H9 (cell line): Measurements from ENCODE around the gene ANAPC10. TPM values are rescaled to one million over a fixed set of nuclear protein-coding genes. Genes with fewer than 3 reads are reported as not detected.
"Not testable (repeated sequence)": the region's sequence is repeated elsewhere in the genome, so short reads cannot be mapped to it uniquely, and the experiment has no call there.

Experiments
- DNase-seq: peaks from one replicate; pipeline ENCODE4 v3.0.0-alpha.2; 2017
- H2AFZ ChIP-seq: one replicate; pipeline ENCODE4 v1.6.1; 2013; ENCODE audit warnings: mild to moderate bottlenecking, low read length, control low read depth, moderate library complexity
- H2AK5ac ChIP-seq: 2 replicates; pipeline ENCODE4 v1.6.1; 2013; ENCODE audit warnings: low read length, control low read depth, mixed read lengths; ENCODE audit not compliant: insufficient read length
- H2BK120ac ChIP-seq: one replicate; pipeline ENCODE4 v1.6.1; 2013; ENCODE audit warnings: low read depth, mild to moderate bottlenecking, low read length, control low read depth, inconsistent platforms; ENCODE audit not compliant: poor library complexity, severe bottlenecking
- H2BK12ac ChIP-seq: 2 replicates; pipeline ENCODE4 v1.6.1; 2013; ENCODE audit warnings: low read length, control low read depth, mixed read lengths, low read depth; ENCODE audit not compliant: insufficient read length
- H2BK15ac ChIP-seq: 2 replicates; pipeline ENCODE4 v1.6.1; 2013; ENCODE audit warnings: low read depth, low read length, control low read depth
- H2BK20ac ChIP-seq: one replicate; pipeline ENCODE4 v1.6.1; 2013; ENCODE audit warnings: low read depth, mild to moderate bottlenecking, low read length, control low read depth, inconsistent platforms; ENCODE audit not compliant: poor library complexity, severe bottlenecking
- H2BK5ac ChIP-seq: 2 replicates; pipeline ENCODE4 v1.6.1; 2013; ENCODE audit warnings: low read length, control low read depth, mixed read lengths; ENCODE audit not compliant: insufficient read length
- H3K14ac ChIP-seq: 2 replicates; pipeline ENCODE4 v1.6.1; 2013; ENCODE audit warnings: low read length, control low read depth; ENCODE audit not compliant: insufficient read depth
- H3K18ac ChIP-seq: 2 replicates; pipeline ENCODE4 v1.6.1; 2013; ENCODE audit warnings: low read depth, mild to moderate bottlenecking, mixed read lengths, low read length, control low read depth; ENCODE audit not compliant: insufficient read length
- H3K23ac ChIP-seq: 2 replicates; pipeline ENCODE4 v1.6.1; 2013; ENCODE audit warnings: low read length, control low read depth, mixed read lengths, low read depth; ENCODE audit not compliant: insufficient read length
- H3K23me2 ChIP-seq: 2 replicates; pipeline ENCODE4 v1.6.1; 2013; ENCODE audit warnings: low read depth, mild to moderate bottlenecking, mixed read lengths, low read length, control low read depth; ENCODE audit not compliant: insufficient read length, poor library complexity, severe bottlenecking
- H3K27ac ChIP-seq: 2 replicates; pipeline ENCODE4 v1.5.1; 2013; ENCODE audit warnings: low read length, control low read depth, mixed read lengths, low read depth; ENCODE audit not compliant: insufficient read length
- H3K27me3 ChIP-seq: 2 replicates; pipeline ENCODE4 v1.6.1; 2013; ENCODE audit warnings: low read length, control low read depth, inconsistent platforms; ENCODE audit not compliant: insufficient read depth
- H3K4ac ChIP-seq: 2 replicates; pipeline ENCODE4 v1.6.1; 2013; ENCODE audit warnings: low read depth, mild to moderate bottlenecking, control low read depth, inconsistent platforms, low read length, moderate library complexity
- H3K4me1 ChIP-seq: 2 replicates; pipeline ENCODE4 v1.6.1; 2013; ENCODE audit warnings: low read length, control low read depth, inconsistent platforms; ENCODE audit not compliant: insufficient read depth
- H3K4me2 ChIP-seq: 2 replicates; pipeline ENCODE4 v1.6.1; 2013; ENCODE audit warnings: low read length, control low read depth, mixed read lengths; ENCODE audit not compliant: insufficient read length, insufficient read depth
- H3K56ac ChIP-seq: 2 replicates; pipeline ENCODE4 v1.6.1; 2013; ENCODE audit warnings: low read depth, mild to moderate bottlenecking, mixed read lengths, low read length, control low read depth; ENCODE audit not compliant: insufficient read length
- H3K79me1 ChIP-seq: 2 replicates; pipeline ENCODE4 v1.6.1; 2013; ENCODE audit warnings: low read depth, mild to moderate bottlenecking, moderate library complexity, low read length, control low read depth, inconsistent platforms; ENCODE audit not compliant: insufficient read depth, poor library complexity, severe bottlenecking
- H3K79me2 ChIP-seq: 2 replicates; pipeline ENCODE4 v1.6.1; 2013; ENCODE audit warnings: low read length, control low read depth, inconsistent platforms; ENCODE audit not compliant: insufficient read depth
- H3K9ac ChIP-seq: 2 replicates; pipeline ENCODE4 v1.6.1; 2013; ENCODE audit warnings: low read length, control low read depth, mixed read lengths; ENCODE audit not compliant: insufficient read length; ENCODE audit errors: extremely low read depth
- H3K9me3 ChIP-seq: one replicate; pipeline ENCODE4 v1.6.1; 2013; ENCODE audit warnings: low read depth, low read length, inconsistent platforms; ENCODE audit not compliant: control insufficient read depth
- H3T11ph ChIP-seq: one replicate; pipeline ENCODE4 v1.6.1; 2013; ENCODE audit warnings: mild to moderate bottlenecking, low read length, control low read depth, inconsistent platforms
- H4K20me1 ChIP-seq: one replicate; pipeline ENCODE4 v1.6.1; 2013; ENCODE audit not compliant: control insufficient read depth, insufficient read length, insufficient read depth
- H4K5ac ChIP-seq: 2 replicates; pipeline ENCODE4 v1.6.1; 2013; ENCODE audit warnings: low read depth, mild to moderate bottlenecking, mixed read lengths, low read length, control low read depth; ENCODE audit not compliant: insufficient read length
- H4K8ac ChIP-seq: replicated peaks from 2 replicates; pipeline ENCODE4 v1.6.1; 2013; ENCODE audit warnings: low read length, control low read depth, mixed read lengths, low read depth; ENCODE audit not compliant: insufficient read length
- H4K91ac ChIP-seq: 2 replicates; pipeline ENCODE4 v1.6.1; 2013; ENCODE audit warnings: low read depth, mild to moderate bottlenecking, moderate library complexity, mixed read lengths, low read length, control low read depth; ENCODE audit not compliant: insufficient read length
- H3K27ac Mint-ChIP-seq, 3 experiments: 2 replicates in 2 of 3; 3 replicates in 1 of 3; pipeline ENCODE4 v1.8.0; 2020 to 2021; ENCODE audit warnings: mixed read lengths in 3 of 3, mild to moderate bottlenecking in 1 of 3, moderate library complexity in 1 of 3
- H3K27me3 Mint-ChIP-seq: 2 replicates; pipeline ENCODE4 v1.8.0; 2021; ENCODE audit warnings: low read depth, mild to moderate bottlenecking, moderate library complexity, mixed read lengths
- H3K36me3 Mint-ChIP-seq, 3 experiments: 2 replicates in 2 of 3; 3 replicates in 1 of 3; pipeline ENCODE4 v1.8.0; 2020 to 2021; ENCODE audit warnings: low read depth in 3 of 3, mixed read lengths in 3 of 3; ENCODE audit not compliant: insufficient read depth in 1 of 3
- H3K4me1 Mint-ChIP-seq, 2 experiments: 2 replicates each; pipeline ENCODE4 v1.8.0; 2020; ENCODE audit warnings: mixed read lengths in 2 of 2
- H3K4me3 Mint-ChIP-seq, 2 experiments: 2 replicates in 1 of 2; 3 replicates in 1 of 2; pipeline ENCODE4 v1.8.0; 2020 to 2021; ENCODE audit warnings: mild to moderate bottlenecking in 2 of 2, mixed read lengths in 2 of 2, moderate library complexity in 1 of 2
- H3K9me3 Mint-ChIP-seq, 2 experiments: 2 replicates in 1 of 2; 3 replicates in 1 of 2; pipeline ENCODE4 v1.8.0; 2020; ENCODE audit warnings: mild to moderate bottlenecking in 2 of 2, mixed read lengths in 2 of 2, moderate library complexity in 1 of 2
- WGBS: extraction: QIAGEN DNeasy Blood & Tissue Kit; methylation state at CpG from one replicate; pipeline ENCODE4 v1.1.7; 2013; ENCODE audit warnings: missing lambda C conversion rate, low lambda C conversion rate, mixed read lengths; ENCODE audit not compliant: insufficient read length; ENCODE audit errors: extremely low coverage; 5-methylcytosine and 5-hydroxymethylcytosine counted together
- long read RNA-seq: library from polyadenylated mRNA; unstranded; transcript quantifications from one replicate; pipeline ENCODE4 v2.0.0, GENCODE V29; 2020
- total RNA-seq: library from RNA; stranded (reverse); gene quantifications from 2 replicates; pipeline ENCODE4 v1.2.1, GENCODE V29; 2021
- TF ChIP-seq, protein P1 (sequence below): fragments of 200-600 bp; sonication (generic); conservative IDR thresholded peaks from 3 replicates; pipeline ENCODE4 v1.8.0; 2021; ENCODE audit warnings: antibody characterized with exemption, mild to moderate bottlenecking

The ANAPC10 gene, protein sequence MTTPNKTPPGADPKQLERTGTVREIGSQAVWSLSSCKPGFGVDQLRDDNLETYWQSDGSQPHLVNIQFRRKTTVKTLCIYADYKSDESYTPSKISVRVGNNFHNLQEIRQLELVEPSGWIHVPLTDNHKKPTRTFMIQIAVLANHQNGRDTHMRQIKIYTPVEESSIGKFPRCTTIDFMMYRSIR
- total RNA-seq, result 25.3 and 26.1 TPM in 2 replicates
- long read RNA-seq, transcript ANAPC10-209 (5 exons, 1,025 nt), result major isoform, 21 of 93 reads
- long read RNA-seq, transcript ANAPC10-201 (5 exons, 868 nt), result minor isoform, 6 of 93 reads
- long read RNA-seq, partial matches to known transcripts, result 19 of 93 reads
- long read RNA-seq, other reads (novel, unspliced or antisense), result 43 of 93 reads

DNA sequence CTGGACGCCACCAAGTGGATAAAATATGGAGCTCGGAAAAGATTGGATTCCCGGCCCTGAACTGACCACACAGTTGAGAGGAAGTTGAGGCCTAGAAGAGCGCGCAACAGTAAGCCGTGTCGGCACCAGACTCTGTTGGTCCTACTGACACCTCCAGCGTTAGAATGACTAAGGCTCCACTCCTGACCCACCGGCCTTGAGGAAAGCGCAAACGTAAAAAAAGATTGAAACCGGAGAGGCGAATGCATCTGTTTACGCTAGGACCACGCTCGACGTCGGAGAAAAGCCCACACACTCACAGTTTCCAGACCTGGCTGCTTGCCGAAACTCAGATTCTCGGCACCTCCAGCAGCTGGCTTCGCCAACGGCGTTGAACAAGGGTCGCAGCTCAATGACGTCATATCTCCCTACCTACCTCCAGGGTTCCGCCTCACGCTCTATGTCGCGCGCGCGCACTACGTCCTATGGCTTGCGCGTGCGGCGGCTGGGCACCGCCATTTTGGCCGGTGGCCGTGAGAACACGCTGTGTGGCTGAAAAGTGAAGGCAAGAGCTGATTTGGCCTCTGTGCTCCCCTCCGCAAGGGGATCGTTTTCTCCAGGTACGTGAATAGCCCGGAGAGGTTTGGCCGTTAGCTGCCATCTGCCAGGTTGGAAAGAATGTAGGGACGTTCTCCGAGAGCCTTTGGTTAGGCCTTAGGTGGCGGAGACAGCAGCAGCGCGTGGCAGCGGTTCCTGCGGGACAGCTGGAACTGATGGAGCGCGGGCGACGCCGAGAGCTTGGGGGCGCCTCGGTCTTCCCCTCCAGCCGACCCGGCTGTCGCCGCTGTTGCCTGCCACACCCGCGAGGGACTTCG, at the start of gene ANAPC10, which contains the start of gene ABCE1:
TSS of gene ANAPC10 (minus strand) at position 376 of the 854 bp plus-strand sequence. CDS start 2,097 bp downstream, outside the sequence.
TSS of gene ABCE1 (plus strand) at position 491 of the 854 bp plus-strand sequence. CDS start 6,102 bp downstream, outside the sequence.
- H2BK120ac ChIP-seq, result no peak within 1 kb of the TSS
- H3K27me3 Mint-ChIP-seq, result no peaks in the 10 kb centered on the region
- TF ChIP-seq, protein P1, sequence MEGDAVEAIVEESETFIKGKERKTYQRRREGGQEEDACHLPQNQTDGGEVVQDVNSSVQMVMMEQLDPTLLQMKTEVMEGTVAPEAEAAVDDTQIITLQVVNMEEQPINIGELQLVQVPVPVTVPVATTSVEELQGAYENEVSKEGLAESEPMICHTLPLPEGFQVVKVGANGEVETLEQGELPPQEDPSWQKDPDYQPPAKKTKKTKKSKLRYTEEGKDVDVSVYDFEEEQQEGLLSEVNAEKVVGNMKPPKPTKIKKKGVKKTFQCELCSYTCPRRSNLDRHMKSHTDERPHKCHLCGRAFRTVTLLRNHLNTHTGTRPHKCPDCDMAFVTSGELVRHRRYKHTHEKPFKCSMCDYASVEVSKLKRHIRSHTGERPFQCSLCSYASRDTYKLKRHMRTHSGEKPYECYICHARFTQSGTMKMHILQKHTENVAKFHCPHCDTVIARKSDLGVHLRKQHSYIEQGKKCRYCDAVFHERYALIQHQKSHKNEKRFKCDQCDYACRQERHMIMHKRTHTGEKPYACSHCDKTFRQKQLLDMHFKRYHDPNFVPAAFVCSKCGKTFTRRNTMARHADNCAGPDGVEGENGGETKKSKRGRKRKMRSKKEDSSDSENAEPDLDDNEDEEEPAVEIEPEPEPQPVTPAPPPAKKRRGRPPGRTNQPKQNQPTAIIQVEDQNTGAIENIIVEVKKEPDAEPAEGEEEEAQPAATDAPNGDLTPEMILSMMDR, result no peak
- H3T11ph ChIP-seq, result no peak within 1 kb of the TSS
- H3K23me2 ChIP-seq, result peaks cover 5% of the 10 kb centered on the region
- WGBS, result no CpG with 5 or more reads among the region's 67 CpGs
- no peaks in the 10 kb centered on the region for H3K9me3 ChIP-seq
- peaks cover 10 to 15% of the 10 kb centered on the region in 2 experiments for H3K4me1 Mint-ChIP-seq
- H4K20me1 ChIP-seq, result no peaks in the 10 kb centered on the region
- H4K8ac ChIP-seq, result peak within 1 kb of the TSS; percentile 70
- H2AFZ ChIP-seq, result no peak within 1 kb of the TSS
- H4K91ac ChIP-seq, result peak within 1 kb of the TSS; percentile 11
- peak within 1 kb of the TSS; percentile 98 for H3K9ac ChIP-seq
- DNase-seq, result peak; percentile 96
- H3K79me2 ChIP-seq, result peaks cover 40% of the 10 kb centered on the region
- H3K23ac ChIP-seq, result no peak within 1 kb of the TSS
- peak within 1 kb of the TSS; percentile 98 to 100 (median 99) for H3K27ac Mint-ChIP-seq
- peak within 1 kb of the TSS; percentile 49 for H4K5ac ChIP-seq
- H3K18ac ChIP-seq, result peak within 1 kb of the TSS; percentile 88
- H3K14ac ChIP-seq, result peak within 1 kb of the TSS; percentile 95
- no peak within 1 kb of the TSS for H2AK5ac ChIP-seq
- no peak within 1 kb of the TSS for H2BK12ac ChIP-seq
- H3K4me2 ChIP-seq, result peak within 1 kb of the TSS; percentile 95
- peak within 1 kb of the TSS; percentile 98 to 99 for H3K4me3 Mint-ChIP-seq
- no peaks in the 10 kb centered on the region for H3K27me3 ChIP-seq
- H3K4me1 ChIP-seq, result no peaks in the 10 kb centered on the region
- peak within 1 kb of the TSS; percentile 86 for H3K27ac ChIP-seq
- no peak within 1 kb of the TSS for H2BK15ac ChIP-seq
- no peak within 1 kb of the TSS for H2BK5ac ChIP-seq
- 0 out of 2 replicates have a peak within 1 kb of the TSS, but pooled peaks have one; percentile 8 for H3K4ac ChIP-seq
- no peak within 1 kb of the TSS for H2BK20ac ChIP-seq
- peak within 1 kb of the TSS; percentile 50 for H3K56ac ChIP-seq
- peaks cover 26 to 28% (median 26%) of the 10 kb centered on the region in 3 experiments for H3K36me3 Mint-ChIP-seq
- H3K79me1 ChIP-seq, result peaks cover under 1% of the 10 kb centered on the region
- H3K9me3 Mint-ChIP-seq, result peaks cover 3 to 8% of the 10 kb centered on the region in 2 experiments; a peak in 2 of 5 replicates

DNA sequence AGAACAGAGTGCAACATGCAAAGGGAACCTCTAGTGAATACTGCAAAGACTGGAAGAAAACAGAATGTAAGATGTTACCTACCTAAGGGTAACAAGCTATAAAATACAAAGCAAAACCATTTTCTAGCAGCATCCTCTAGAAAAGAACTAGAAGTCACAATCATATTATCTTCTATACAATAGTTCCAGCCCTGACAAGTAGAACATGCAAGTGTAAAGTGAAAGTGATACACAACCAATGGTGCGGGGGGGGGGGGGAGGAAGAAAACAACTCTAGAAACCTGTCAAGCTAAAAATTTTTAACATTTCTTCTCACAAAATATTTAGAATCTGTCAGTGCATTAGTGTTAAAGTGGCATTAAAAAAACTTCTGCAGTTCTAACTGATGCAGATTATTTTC, 38.2 kb upstream of the ANAPC10 start:
- peaks cover 23 to 48% (median 38%) of the 10 kb centered on the region in 3 experiments; a peak in 6 of 7 replicates for H3K36me3 Mint-ChIP-seq

More for the DNA sequence above, 38.2 kb upstream of the ANAPC10 start:
- not testable (repeated sequence) for H3K4ac ChIP-seq, H3K27me3 ChIP-seq, H3K4me2 ChIP-seq, H3K27ac ChIP-seq, DNase-seq, H3K23me2 ChIP-seq, H4K91ac ChIP-seq, H3T11ph ChIP-seq, H3K79me1 ChIP-seq, H3K9me3 Mint-ChIP-seq, H4K20me1 ChIP-seq, H2AFZ ChIP-seq, H3K79me2 ChIP-seq, H2BK12ac ChIP-seq, H4K8ac ChIP-seq, H2BK5ac ChIP-seq, H3K18ac ChIP-seq, H3K4me1 ChIP-seq, H3K56ac ChIP-seq, H3K23ac ChIP-seq, H3K27ac Mint-ChIP-seq, H2BK15ac ChIP-seq, H3K9me3 ChIP-seq, H3K4me1 Mint-ChIP-seq, H4K5ac ChIP-seq, H2AK5ac ChIP-seq, H3K27me3 Mint-ChIP-seq, H3K9ac ChIP-seq, H3K4me3 Mint-ChIP-seq, H2BK120ac ChIP-seq, H3K14ac ChIP-seq, H2BK20ac ChIP-seq
- WGBS, result no CpG with 5 or more reads among the region's 1 CpG
